ENCODE data around the gene UPK3BL2.
"Not testable (repeated sequence)": the region's sequence is repeated elsewhere in the genome, so short reads cannot be mapped to it uniquely, and the experiment has no call there.

- TF ChIP-seq POLR2AphosphoS5 (IDR thresholded peaks at IDR 0.05; ENCODE audit: low read depth); CTCF (conservative IDR thresholded peaks at IDR 0.05; ENCODE audit: low read depth in 2 of 2); EZH2 (IDR thresholded peaks at IDR 0.05; ENCODE audit: low read depth, unreplicated experiment); REST (IDR thresholded peaks at IDR 0.05; ENCODE audit: unreplicated experiment); JUNB (IDR thresholded peaks at IDR 0.05; ENCODE audit: unreplicated experiment); CREB1 (CRISPR knock-in tag; IDR thresholded peaks at IDR 0.05; ENCODE audit: low read depth); EZH2phosphoT487 (IDR thresholded peaks at IDR 0.05; ENCODE audit: unreplicated experiment): not testable (repeated sequence)
Observed at GRCh38 chr7:102592477-102593019, 49.1 kb upstream of the UPK3BL2 start.
